Mesenchymal stem cell (in vitro differentiated cells and primary cell): ENCODE measurements around the gene ZNF142.

Experiments
- DNase-seq: peaks from one replicate; pipeline ENCODE4 v3.0.0-alpha.2; 2013
- H2AFZ ChIP-seq: one replicate; pipeline ENCODE4 v1.6.1; 2013; ENCODE audit warnings: low read depth, mild to moderate bottlenecking, control low read depth, inconsistent platforms, low read length, moderate library complexity
- H2AK5ac ChIP-seq: 2 replicates; pipeline ENCODE4 v1.6.1; 2013; ENCODE audit warnings: low read length, moderate library complexity, mild to moderate bottlenecking, inconsistent platforms; ENCODE audit not compliant: severe bottlenecking
- H2BK120ac ChIP-seq: one replicate; pipeline ENCODE4 v1.6.1; 2013; ENCODE audit warnings: low read depth, mild to moderate bottlenecking, inconsistent platforms, low read length, moderate library complexity
- H2BK12ac ChIP-seq, 2 experiments: one replicate each; pipeline ENCODE4 v1.6.1; 2013; ENCODE audit warnings: inconsistent platforms in 2 of 2, low read length in 2 of 2, mild to moderate bottlenecking in 2 of 2, moderate library complexity in 2 of 2, control low read depth in 1 of 2
- H2BK15ac ChIP-seq: one replicate; pipeline ENCODE4 v1.6.1; 2013; ENCODE audit warnings: mild to moderate bottlenecking, low read depth, inconsistent platforms; ENCODE audit not compliant: poor library complexity, severe bottlenecking
- H2BK5ac ChIP-seq: 2 replicates; pipeline ENCODE4 v1.6.1; 2013; ENCODE audit warnings: low read depth, mild to moderate bottlenecking, low read length, control low read depth, inconsistent platforms; ENCODE audit not compliant: poor library complexity, severe bottlenecking
- H3K14ac ChIP-seq, 2 experiments: one replicate each; pipeline ENCODE4 v1.6.1; 2013; ENCODE audit warnings: inconsistent platforms in 2 of 2, low read length in 2 of 2, control low read depth in 1 of 2, mild to moderate bottlenecking in 1 of 2, moderate library complexity in 1 of 2
- H3K18ac ChIP-seq, 2 experiments: one replicate each; pipeline ENCODE4 v1.6.1; 2013; ENCODE audit warnings: inconsistent platforms in 2 of 2, low read length in 2 of 2, control low read depth in 1 of 2, low read depth in 1 of 2, mild to moderate bottlenecking in 1 of 2
- H3K23ac ChIP-seq, 2 experiments: one replicate each; pipeline ENCODE4 v1.6.1; 2013; ENCODE audit warnings: inconsistent platforms in 2 of 2, low read length in 2 of 2, mild to moderate bottlenecking in 2 of 2, moderate library complexity in 2 of 2, control low read depth in 1 of 2
- H3K27ac ChIP-seq: 2 replicates; pipeline ENCODE4 v1.5.1; 2013; ENCODE audit warnings: mild to moderate bottlenecking, moderate library complexity, low read length, control low read depth, inconsistent platforms; ENCODE audit not compliant: poor library complexity, severe bottlenecking
- H3K27me3 ChIP-seq, 2 experiments: 2 replicates each; pipeline versions ENCODE4 v1.6.1 to v1.7.0; 2013; ENCODE audit warnings: low read length in 2 of 2, mild to moderate bottlenecking in 2 of 2, moderate library complexity in 2 of 2, control low read depth in 1 of 2, inconsistent platforms in 1 of 2; ENCODE audit not compliant: control insufficient read depth in 1 of 2, insufficient read depth in 1 of 2
- H3K36me3 ChIP-seq, 2 experiments: 2 replicates each; pipeline versions ENCODE4 v1.6.1 to v1.7.0; 2013; ENCODE audit warnings: low read length in 2 of 2, control low read depth in 1 of 2, inconsistent platforms in 1 of 2, low read depth in 1 of 2, mild to moderate bottlenecking in 1 of 2; ENCODE audit not compliant: insufficient read depth in 2 of 2, control insufficient read depth in 1 of 2
- H3K4ac ChIP-seq, 2 experiments: one replicate each; pipeline ENCODE4 v1.6.1; 2013; ENCODE audit warnings: inconsistent platforms in 2 of 2, low read length in 2 of 2, mild to moderate bottlenecking in 2 of 2, moderate library complexity in 2 of 2, control low read depth in 1 of 2, low read depth in 1 of 2
- H3K4me1 ChIP-seq: 2 replicates; pipeline ENCODE4 v1.6.1; 2013; ENCODE audit warnings: low read depth, low read length, control low read depth; ENCODE audit not compliant: control insufficient read depth, insufficient read depth
- H3K4me2 ChIP-seq: 2 replicates; pipeline ENCODE4 v1.6.1; 2013; ENCODE audit warnings: low read length, mild to moderate bottlenecking, inconsistent platforms; ENCODE audit not compliant: poor library complexity, severe bottlenecking
- H3K4me3 ChIP-seq, 2 experiments: 2 replicates each; pipeline versions ENCODE4 v1.5.1 to v1.7.0; 2013; ENCODE audit warnings: low read length in 2 of 2, mild to moderate bottlenecking in 2 of 2, control low read depth in 1 of 2, low read depth in 1 of 2; ENCODE audit not compliant: insufficient read depth in 1 of 2
- H3K79me1 ChIP-seq: replicated peaks from 2 replicates; pipeline ENCODE4 v1.6.1; 2013; ENCODE audit warnings: mild to moderate bottlenecking, control low read depth, low read length, inconsistent platforms; ENCODE audit not compliant: poor library complexity, severe bottlenecking
- H3K9ac ChIP-seq: 2 replicates; pipeline ENCODE4 v1.7.0; 2013; ENCODE audit warnings: mild to moderate bottlenecking, low read length, moderate library complexity
- H3K9me3 ChIP-seq: 2 replicates; pipeline ENCODE4 v1.7.0; 2013; ENCODE audit warnings: mild to moderate bottlenecking, low read length; ENCODE audit not compliant: control insufficient read depth
- H4K8ac ChIP-seq: one replicate; pipeline ENCODE4 v1.6.1; 2013; ENCODE audit warnings: inconsistent platforms, mild to moderate bottlenecking, low read length, moderate library complexity
- H4K91ac ChIP-seq: one replicate; pipeline ENCODE4 v1.6.1; 2013; ENCODE audit warnings: mild to moderate bottlenecking, low read length, inconsistent platforms
- WGBS: methylation state at CpG from one replicate; pipeline ENCODE4 v1.1.7; 2013; ENCODE audit warnings: mixed read lengths; 5-methylcytosine and 5-hydroxymethylcytosine counted together

The ZNF142 gene

GRCh38 chr2:218648787-218649100 is 10.7 kb downstream of the ZNF142 start:
- H2AFZ ChIP-seq = no peak overlapping the region
- H2BK12ac ChIP-seq = no peak overlapping the region
- H3K4me3 ChIP-seq = no peak overlapping the region
- no peak overlapping the region for H3K9ac ChIP-seq
- H2BK15ac ChIP-seq = no peak overlapping the region
- no peak overlapping the region for H2BK5ac ChIP-seq
- H3K4me2 ChIP-seq = no peak overlapping the region
- peaks cover 24% of the 10 kb centered on the region for H3K4me1 ChIP-seq
- WGBS = 91% methylated on average over 11 of the region's 11 CpGs
- no peak overlapping the region for H2AK5ac ChIP-seq
- no peaks in the 10 kb centered on the region for H3K9me3 ChIP-seq
- peaks cover 16% of the 10 kb centered on the region for H3K79me1 ChIP-seq
- H3K27ac ChIP-seq = no peak overlapping the region
- no peak for DNase-seq
- no peaks in the 10 kb centered on the region for H3K27me3 ChIP-seq
- H3K4ac ChIP-seq = no peak overlapping the region
- H2BK120ac ChIP-seq = no peak overlapping the region
- H3K23ac ChIP-seq = no peak overlapping the region
- peaks cover 48 to 89% of the 10 kb centered on the region in 2 experiments for H3K36me3 ChIP-seq
- H4K8ac ChIP-seq = no peak overlapping the region
- no peak overlapping the region for H3K14ac ChIP-seq
- no peak overlapping the region for H4K91ac ChIP-seq
- H3K18ac ChIP-seq = no peak overlapping the region

GRCh38 chr2:218648088-218648786 is 11.2 kb downstream of the ZNF142 start:
- Histone ChIP-seq H3K27me3 (no peaks in the 10 kb centered on the region), H3K9ac (peak overlapping the region; percentile 34), H2BK120ac (no peak overlapping the region), H3K4me1 (peaks cover 25% of the 10 kb centered on the region), H2AFZ (no peak overlapping the region), H3K79me1 (peaks cover 21% of the 10 kb centered on the region), H2BK5ac (no peak overlapping the region), H3K14ac (no peak overlapping the region), H3K18ac (no peak overlapping the region), H2BK15ac (no peak overlapping the region), H3K27ac (no peak overlapping the region), H4K91ac (no peak overlapping the region), H3K4ac (peak overlapping the region in 1 of 2 experiments; percentile 30), H2BK12ac (no peak overlapping the region), H4K8ac (no peak overlapping the region), H3K23ac (no peak overlapping the region), H2AK5ac (no peak overlapping the region), H3K9me3 (no peaks in the 10 kb centered on the region), H3K36me3 (peaks cover 53 to 90% of the 10 kb centered on the region in 2 experiments), H3K4me3 (no peak overlapping the region), H3K4me2 (no peak overlapping the region)
- peak; percentile 73 for DNase-seq
- 77% methylated on average over 9 of the region's 9 CpGs for WGBS

GRCh38 chr2:218645126-218645525 is 14.3 kb downstream of the ZNF142 start:
- H2BK12ac ChIP-seq = no peak overlapping the region
- H3K18ac ChIP-seq = no peak overlapping the region
- no peak overlapping the region for H2AFZ ChIP-seq
- 88% methylated on average over 1 of the region's 1 CpG for WGBS
- H4K91ac ChIP-seq = no peak overlapping the region
- H3K27ac ChIP-seq = peak overlapping the region; percentile 98
- H3K4me3 ChIP-seq = no peak overlapping the region
- peak overlapping the region; percentile 90 for H2BK5ac ChIP-seq
- H3K9me3 ChIP-seq = no peaks in the 10 kb centered on the region
- no peak overlapping the region for H3K4me2 ChIP-seq
- H3K23ac ChIP-seq = no peak overlapping the region
- H3K4me1 ChIP-seq = peaks cover 23% of the 10 kb centered on the region
- H3K36me3 ChIP-seq = peaks cover 59 to 88% of the 10 kb centered on the region in 2 experiments
- H2BK15ac ChIP-seq = no peak overlapping the region
- no peak overlapping the region for H3K4ac ChIP-seq
- peak overlapping the region; percentile 68 for H3K9ac ChIP-seq
- H3K27me3 ChIP-seq = no peaks in the 10 kb centered on the region
- no peak overlapping the region for H2BK120ac ChIP-seq
- no peak overlapping the region for H4K8ac ChIP-seq
- peaks cover 29% of the 10 kb centered on the region for H3K79me1 ChIP-seq
- H3K14ac ChIP-seq = no peak overlapping the region
- DNase-seq = no peak
- peak overlapping the region; percentile 76 for H2AK5ac ChIP-seq

- DNase-seq = no peak
- Histone ChIP-seq H3K14ac (no peak overlapping the region), H3K23ac (no peak overlapping the region), H4K91ac (no peak overlapping the region), H3K18ac (no peak overlapping the region), H3K27me3 (no peaks in the 10 kb centered on the region), H3K9ac (peak overlapping the region; percentile 68), H2AK5ac (peak overlapping the region; percentile 91), H3K27ac (peak overlapping the region; percentile 98), H2BK120ac (no peak overlapping the region), H3K9me3 (no peaks in the 10 kb centered on the region), H2BK15ac (no peak overlapping the region), H3K36me3 (peaks cover 58 to 86% of the 10 kb centered on the region in 2 experiments), H2BK5ac (peak overlapping the region; percentile 47), H3K4me1 (peaks cover 23% of the 10 kb centered on the region), H2AFZ (no peak overlapping the region), H3K4me2 (no peak overlapping the region), H2BK12ac (no peak overlapping the region), H3K4ac (no peak overlapping the region), H3K4me3 (no peak overlapping the region), H3K79me1 (peaks cover 29% of the 10 kb centered on the region), H4K8ac (no peak overlapping the region)
- 96% methylated on average over 11 of the region's 11 CpGs for WGBS
Measured at GRCh38 chr2:218644721-218645120, 14.7 kb downstream of the ZNF142 start.
